ENCODE results near the gene PIP5K1B. TPM values are rescaled to one million over a fixed set of nuclear protein-coding genes. Genes with fewer than 3 reads are reported as not detected.
A peak's percentile ranks its signal among the peaks of the same experiment; 100 is the strongest.

PIP5K1B gene
- total and polyA plus RNA-seq, 4 donors = 0.09 to 30.9 (median 0.29) TPM

DNA sequence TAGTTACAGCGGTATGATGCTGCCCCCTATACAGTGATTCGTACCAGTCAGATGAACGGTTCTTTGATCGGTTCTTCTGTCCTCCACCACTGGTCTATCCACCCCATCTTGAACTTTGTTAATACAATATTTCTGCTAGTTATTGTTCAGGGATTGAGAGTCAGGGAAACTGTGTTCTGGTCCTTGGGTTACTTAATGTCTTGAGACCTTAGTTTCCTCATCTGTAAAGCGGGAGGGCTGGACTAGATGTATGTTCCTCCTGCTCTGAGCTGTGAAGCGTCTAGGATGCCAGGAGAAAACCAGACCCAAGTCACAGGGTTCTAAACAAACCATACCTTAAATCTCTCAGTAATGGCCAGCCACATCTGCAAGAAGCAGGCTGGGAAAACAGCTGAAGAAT is 1.4 kb upstream of the PIP5K1B start:
- Histone ChIP-seq H3K27me3 (ENCODE audit: control insufficient read depth in 4 of 4, insufficient read depth in 4 of 4, low read length in 3 of 4) (peaks cover 0 to 38% (median 7%) of the 10 kb centered on the region in 4 donors), H3K9ac (ENCODE audit: low read depth in 1 of 2, low read length in 2 of 2) (no peak overlapping the region), H3K27ac (ENCODE audit: low read depth in 1 of 2, low read length in 2 of 2) (no peak overlapping the region), H3K4me1 (ENCODE audit: control insufficient read depth in 4 of 4, insufficient read depth in 4 of 4, low read length in 3 of 4) (peaks cover 4 to 20% (median 13%) of the 10 kb centered on the region in 4 donors), H3K9me3 (ENCODE audit: control insufficient read depth in 4 of 4, low read length in 3 of 4) (no peaks in the 10 kb centered on the region), H3K36me3 (ENCODE audit: control insufficient read depth in 4 of 4, insufficient read depth in 3 of 4, low read depth in 1 of 4, low read length in 3 of 4) (no peaks in the 10 kb centered on the region), H3K4me3 (ENCODE audit: low read depth in 1 of 3, low read length in 3 of 3) (no peak overlapping the region)
- no peak for DNase-seq (ENCODE audit: low spot score)
- WGBS = 63% methylated on average over 6 of the region's 6 CpGs
- TF ChIP-seq HNF4A (conservative IDR thresholded peaks at IDR 0.05) = no peak
- no peak for TF ChIP-seq RXRA (IDR thresholded peaks at IDR 0.05)
- TF ChIP-seq CTCF (IDR thresholded peaks at IDR 0.05; ENCODE audit: low read depth, low read length, missing input control) = no peak

- Histone ChIP-seq H3K36me3 (ENCODE audit: control insufficient read depth in 4 of 4, insufficient read depth in 3 of 4, low read depth in 1 of 4, low read length in 3 of 4) (no peaks in the 10 kb centered on the region), H3K9ac (ENCODE audit: low read depth in 1 of 2, low read length in 2 of 2) (no peak overlapping the region), H3K4me3 (ENCODE audit: low read depth in 1 of 3, low read length in 3 of 3) (peak overlapping the region in 1 of 3 donors; percentile 72), H3K27ac (ENCODE audit: low read depth in 1 of 2, low read length in 2 of 2) (no peak overlapping the region), H3K27me3 (ENCODE audit: control insufficient read depth in 4 of 4, insufficient read depth in 4 of 4, low read length in 3 of 4) (peaks cover 0 to 38% (median 6%) of the 10 kb centered on the region in 4 donors), H3K9me3 (ENCODE audit: control insufficient read depth in 4 of 4, low read length in 3 of 4) (no peaks in the 10 kb centered on the region), H3K4me1 (ENCODE audit: control insufficient read depth in 4 of 4, insufficient read depth in 4 of 4, low read length in 3 of 4) (peaks cover 4 to 20% (median 13%) of the 10 kb centered on the region in 4 donors)
- DNase-seq (ENCODE audit: low spot score) = no peak
- 6% methylated on average over 11 of the region's 11 CpGs for WGBS
- TF ChIP-seq SP1 (IDR thresholded peaks at IDR 0.05) = no peak
- TF ChIP-seq TAF1 (conservative IDR thresholded peaks at IDR 0.05) = no peak
- TF ChIP-seq, protein P1, sequence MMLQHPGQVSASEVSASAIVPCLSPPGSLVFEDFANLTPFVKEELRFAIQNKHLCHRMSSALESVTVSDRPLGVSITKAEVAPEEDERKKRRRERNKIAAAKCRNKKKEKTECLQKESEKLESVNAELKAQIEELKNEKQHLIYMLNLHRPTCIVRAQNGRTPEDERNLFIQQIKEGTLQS (IDR thresholded peaks at IDR 0.05) = no peak
- TF ChIP-seq ZBTB33 (IDR thresholded peaks at IDR 0.05) = no peak
- TF ChIP-seq REST (IDR thresholded peaks at IDR 0.05) = no peak
Observed at GRCh38 chr9:68704498-68704813, 584 bp upstream of the PIP5K1B start.
